ENCODE results near the gene ALS2CL.

GRCh38 chr3:46664188-46664970 is 29.1 kb downstream of the ALS2CL start:
- TF ChIP-seq FOXM1 (IDR thresholded peaks at IDR 0.05; ENCODE audit: borderline replicate concordance) (no peak), TARDBP (IDR thresholded peaks at IDR 0.05) (no peak), FOXK2 (IDR thresholded peaks at IDR 0.05) (no peak), FOXA1 (IDR thresholded peaks at IDR 0.05) (no peak), ARNT (IDR thresholded peaks at IDR 0.05) (no peak), ZNF384 (IDR thresholded peaks at IDR 0.05) (no peak), NFRKB (IDR thresholded peaks at IDR 0.05) (no peak), L3MBTL2 (conservative IDR thresholded peaks at IDR 0.05) (no peak), SP1 (IDR thresholded peaks at IDR 0.05) (no peak), BHLHE40 (IDR thresholded peaks at IDR 0.05; ENCODE audit: borderline replicate concordance) (no peak), SUZ12 (IDR thresholded peaks at IDR 0.05) (no peak), LEF1 (IDR thresholded peaks at IDR 0.05; ENCODE audit: borderline replicate concordance) (no peak), PKNOX1 (IDR thresholded peaks at IDR 0.05) (no peak), ELF4 (IDR thresholded peaks at IDR 0.05) (no peak)
